ENCODE measurements around the gene ARHGAP22.

The ARHGAP22 gene

GRCh38 chr10:48526011-48526821, 78.7 kb downstream of the ARHGAP22 start:
- TF ChIP-seq FOXP2 (optimal IDR thresholded peaks at IDR 0.05; ENCODE audit: borderline replicate concordance, extremely low read depth, extremely low read length, insufficient read depth) (no peak), POLR2AphosphoS5 (IDR thresholded peaks at IDR 0.05; ENCODE audit: low read depth, low read length) (no peak), SIN3A (IDR thresholded peaks at IDR 0.05; ENCODE audit: borderline replicate concordance, insufficient read depth, low read length) (no peak), TAF1 (IDR thresholded peaks at IDR 0.05; ENCODE audit: borderline replicate concordance, insufficient read depth, low read length) (no peak), REST (IDR thresholded peaks at IDR 0.05; ENCODE audit: insufficient read depth in 1 of 2, low read depth in 2 of 2, low read length in 2 of 2) (no peak)

GRCh38 chr10:48525113-48525512, 79.8 kb downstream of the ARHGAP22 start:
- TF ChIP-seq POLR2AphosphoS5 (IDR thresholded peaks at IDR 0.05; ENCODE audit: low read depth, low read length) (no peak), TAF1 (IDR thresholded peaks at IDR 0.05; ENCODE audit: borderline replicate concordance, insufficient read depth, low read length) (no peak), FOXP2 (optimal IDR thresholded peaks at IDR 0.05; ENCODE audit: borderline replicate concordance, extremely low read depth, extremely low read length, insufficient read depth) (no peak), REST (IDR thresholded peaks at IDR 0.05; ENCODE audit: insufficient read depth in 1 of 2, low read depth in 2 of 2, low read length in 2 of 2) (no peak), SIN3A (IDR thresholded peaks at IDR 0.05; ENCODE audit: borderline replicate concordance, insufficient read depth, low read length) (no peak)

- TF ChIP-seq TAF1 (IDR thresholded peaks at IDR 0.05; ENCODE audit: borderline replicate concordance, insufficient read depth, low read length) (no peak), SIN3A (IDR thresholded peaks at IDR 0.05; ENCODE audit: borderline replicate concordance, insufficient read depth, low read length) (no peak), POLR2AphosphoS5 (IDR thresholded peaks at IDR 0.05; ENCODE audit: low read depth, low read length) (no peak), FOXP2 (optimal IDR thresholded peaks at IDR 0.05; ENCODE audit: borderline replicate concordance, extremely low read depth, extremely low read length, insufficient read depth) (no peak), REST (IDR thresholded peaks at IDR 0.05; ENCODE audit: insufficient read depth in 1 of 2, low read depth in 2 of 2, low read length in 2 of 2) (no peak)
Observed at GRCh38 chr10:48523820-48524758, 80.8 kb downstream of the ARHGAP22 start.

- TF ChIP-seq TAF1 (IDR thresholded peaks at IDR 0.05; ENCODE audit: borderline replicate concordance, insufficient read depth, low read length), result no peak
Observed at GRCh38 chr10:48523212-48523819, 81.6 kb downstream of the ARHGAP22 start.

GRCh38 chr10:48522011-48522765, 82.7 kb downstream of the ARHGAP22 start:
- no peak for TF ChIP-seq FOXP2 (optimal IDR thresholded peaks at IDR 0.05; ENCODE audit: borderline replicate concordance, extremely low read depth, extremely low read length, insufficient read depth)
- TF ChIP-seq REST (IDR thresholded peaks at IDR 0.05; ENCODE audit: insufficient read depth in 1 of 2, low read depth in 2 of 2, low read length in 2 of 2), result no peak

Measured in PFSK-1 (cell line).